Articular chondrocyte of knee joint (primary cell): ENCODE measurements around the gene TAF6L. TPM values are rescaled to one million over a fixed set of nuclear protein-coding genes. Genes with fewer than 3 reads are reported as not detected.

Experiments used
- small RNA-seq: library from RNA; depleted of rRNA; stranded (forward); fragments of <200 nt; gene quantifications from one replicate; pipeline ENCODE3, GENCODE V24; 2012
- total RNA-seq: library from RNA; depleted of rRNA; stranded (reverse); fragments of >200 nt; gene quantifications from 2 replicates; pipeline ENCODE4 v1.2.3, GENCODE V29; 2012

TAF6L gene
- 10.8 and 13.7 TPM in 2 replicates for total RNA-seq

GRCh38 chr11:62771144-62772021 lies at the start of gene TAF6L:
TSS of gene TAF6L (plus strand) at chr11:62771396. CDS start at chr11:62775784, 4,388 bp downstream.

GRCh38 chr11:62727165-62727871 lies 43.9 kb upstream of the TAF6L start, which contains the start of gene HNRNPUL2:
TSS of gene HNRNPUL2 (minus strand) at chr11:62727457. CDS start at chr11:62727156, 301 bp downstream.

GRCh38 chr11:62728171-62728988 lies 42.8 kb upstream of the TAF6L start, which contains the start of gene TTC9C:
TSS of gene TTC9C (plus strand) at chr11:62728486. CDS start at chr11:62728849, 363 bp downstream.

GRCh38 chr11:62753736-62754603 lies 17.2 kb upstream of the TAF6L start, which contains the start of gene ZBTB3:
TSS of gene ZBTB3 (minus strand) at chr11:62754160. CDS start at chr11:62753664, 496 bp downstream.

GRCh38 chr11:62787005-62787759 lies 16.0 kb downstream of the TAF6L start, which contains the start of gene TMEM179B:
TSS of gene TMEM179B (plus strand) at chr11:62787402. CDS start at chr11:62787432, 30 bp downstream.

GRCh38 chr11:62791501-62792201 lies 20.5 kb downstream of the TAF6L start, which contains the start of gene TMEM223:
TSS of gene TMEM223 (minus strand) at chr11:62792006. CDS start at chr11:62791994, 12 bp downstream.

GRCh38 chr11:62805076-62805892 lies 34.1 kb downstream of the TAF6L start, which contains the start of gene NXF1:
TSS of gene NXF1 (minus strand) at chr11:62805440. CDS start at chr11:62805356, 84 bp downstream.

GRCh38 chr11:62831520-62832335 lies 60.5 kb downstream of the TAF6L start, which contains the start of gene STX5:
TSS of gene STX5 (minus strand) at chr11:62832051. CDS start at chr11:62831243, 808 bp downstream.

GRCh38 chr11:62832336-62833234 lies 61.4 kb downstream of the TAF6L start, which contains the start of gene TEX54:
TSS of gene TEX54 (minus strand) at chr11:62832841.

Small RNAs within 50 kb of the gene (small RNA-seq; reads per million reads assigned to genes)
- 0.72 reads per million, percentile 27 among the genes with 10 or more reads in this experiment for gene MIR6514
- gene RNU6-118P = not detected

Other genes with a start within 250 kb of the TAF6L start
- 983 and 1,139 TPM in 2 replicates for gene AHNAK, start 224.6 kb upstream of the TAF6L start, total RNA-seq
- gene EEF1G, start 197.5 kb upstream of the TAF6L start, total RNA-seq = 1,360 and 1,368 TPM in 2 replicates
- 6.8 TPM in 2 replicates for gene TUT1, start 179.9 kb upstream of the TAF6L start, total RNA-seq
- 95.1 and 110 TPM in 2 replicates for gene MTA2, start 169.5 kb upstream of the TAF6L start, total RNA-seq
- gene EML3, start 158.6 kb upstream of the TAF6L start, total RNA-seq = 30.4 and 34.6 TPM in 2 replicates
- 9.3 and 10.6 TPM in 2 replicates for gene ROM1, start 158.1 kb upstream of the TAF6L start, total RNA-seq
- gene B3GAT3, start 149.4 kb upstream of the TAF6L start, total RNA-seq = 12.3 and 14.1 TPM in 2 replicates
- 251 and 282 TPM in 2 replicates for gene GANAB, start 124.8 kb upstream of the TAF6L start, total RNA-seq
- 19.9 and 20.5 TPM in 2 replicates for gene INTS5, start 118.1 kb upstream of the TAF6L start, total RNA-seq
- gene C11orf98, start 106.2 kb upstream of the TAF6L start, total RNA-seq = 26.1 TPM in 2 replicates
- gene CSKMT, start 106.1 kb upstream of the TAF6L start, total RNA-seq = 5.7 and 8.2 TPM in 2 replicates
- gene UQCC3, start 99.7 kb upstream of the TAF6L start, total RNA-seq = 4.2 and 4.8 TPM in 2 replicates
- gene LBHD1, start 99.1 kb upstream of the TAF6L start, total RNA-seq = 4.0 and 6.1 TPM in 2 replicates
- gene UBXN1, start 92.3 kb upstream of the TAF6L start, total RNA-seq = 102 and 103 TPM in 2 replicates
- gene LRRN4CL, start 81.9 kb upstream of the TAF6L start, total RNA-seq = 20.1 and 20.6 TPM in 2 replicates
- 52.7 and 54.8 TPM in 2 replicates for gene BSCL2, start 64.0 kb upstream of the TAF6L start, total RNA-seq
- not detected in 2 replicates for gene GNG3, start 63.7 kb upstream of the TAF6L start, total RNA-seq
- 14.2 and 15.3 TPM in 2 replicates for gene HNRNPUL2, start 43.9 kb upstream of the TAF6L start, total RNA-seq
- gene TTC9C, start 42.9 kb upstream of the TAF6L start, total RNA-seq = 34.2 and 37.4 TPM in 2 replicates
- 12.7 and 13.5 TPM in 2 replicates for gene ZBTB3, start 17.2 kb upstream of the TAF6L start, total RNA-seq
- gene POLR2G, start 9.8 kb upstream of the TAF6L start, total RNA-seq = 62.4 and 64.4 TPM in 2 replicates
- 33.9 and 41.3 TPM in 2 replicates for gene TMEM179B, start 16.0 kb downstream of the TAF6L start, total RNA-seq
- 9.4 and 10.1 TPM in 2 replicates for gene TMEM223, start 20.6 kb downstream of the TAF6L start, total RNA-seq
- 35.2 and 35.7 TPM in 2 replicates for gene NXF1, start 34.0 kb downstream of the TAF6L start, total RNA-seq
- gene STX5, start 60.7 kb downstream of the TAF6L start, total RNA-seq = 35.0 and 37.1 TPM in 2 replicates
- gene TEX54, start 61.4 kb downstream of the TAF6L start, total RNA-seq = not detected in 2 replicates
- 23.8 and 26.1 TPM in 2 replicates for gene WDR74, start 68.2 kb downstream of the TAF6L start, total RNA-seq
- 198 and 208 TPM in 2 replicates for gene SLC3A2, start 109.5 kb downstream of the TAF6L start, total RNA-seq
- not detected in 2 replicates for gene CHRM1, start 150.0 kb downstream of the TAF6L start, total RNA-seq
- not detected in 2 replicates for gene SLC22A6, start 213.6 kb downstream of the TAF6L start, total RNA-seq
- gene SLC22A8, start 244.4 kb downstream of the TAF6L start, total RNA-seq = not detected in 2 replicates